GM12878 (cell line): ENCODE measurements around the gene SPRED2. TPM values are rescaled to one million over a fixed set of nuclear protein-coding genes. Genes with fewer than 3 reads are reported as not detected.

ENCODE experiments used
- ATAC-seq: fragments of 200-7000 bp; cut with Tn5 transposase; 3 replicates; pipeline ENCODE4 v1.9.1; 2020; ENCODE audit warnings: mild to moderate bottlenecking, moderate library complexity
- BruUV-seq: library from RNA; stranded (reverse); fragments of 400-500 nt; replicated peaks from 2 replicates; lab custom pipeline; 2021; lab: Mats Ljungman, UMichigan
- CTCF ChIA-PET: fragments of 300-600 bp; sonication (Branson Sonifier 250); formaldehyde crosslinking; extraction: SDS; loops from one replicate; lab custom pipeline; 2021; ENCODE audit warnings: inconsistent platforms; lab: Yijun Ruan, JAX
- POLR2A ChIA-PET: fragments of 350-600 bp; formaldehyde crosslinking; extraction: SDS; loops from one replicate; lab custom pipeline; 2021; ENCODE audit warnings: inconsistent platforms; lab: Charles Lee
- RAD21 ChIA-PET: fragments of 300-600 bp; sonication (Branson Sonifier 250); formaldehyde crosslinking; loops from one replicate; lab custom pipeline; 2023; ENCODE audit warnings: antibody characterized with exemption; ENCODE audit not compliant: unreplicated experiment; lab: Charles Lee
- SMC1A ChIA-PET: fragments of 300-600 bp; sonication (Branson Sonifier 250); formaldehyde crosslinking; loops from one replicate; lab custom pipeline; 2023; ENCODE audit not compliant: unreplicated experiment, uncharacterized antibody; lab: Charles Lee
- DNase-seq: peaks from one replicate; pipeline ENCODE4 v3.0.0-alpha.2; 2011; ENCODE audit warnings: low read depth, low spot score
- FAIRE-seq: peaks from 3 replicates; lab custom pipeline; 2011; peaks lifted over from hg19 to GRCh38; lab: Jason Lieb, UNC
- H2AFZ ChIP-seq: 2 replicates; pipeline ENCODE4 v1.6.0; 2011; ENCODE audit warnings: low read depth, low read length, control low read depth; ENCODE audit not compliant: control insufficient read depth
- H3K27ac ChIP-seq: 2 replicates; pipeline ENCODE4 v1.5.1; 2011; ENCODE audit warnings: control low read depth; ENCODE audit not compliant: control insufficient read depth, insufficient read depth
- H3K27me3 ChIP-seq, 2 experiments: replicated peaks in 1 of 2; 2 replicates each; pipeline versions ENCODE4 v1.6.0 to v1.6.1; 2011; ENCODE audit warnings: low read length in 1 of 2; ENCODE audit not compliant: control insufficient read depth in 2 of 2, insufficient read depth in 2 of 2
- H3K36me3 ChIP-seq, 2 experiments: 2 replicates each; pipeline ENCODE4 v1.5.1; 2011; ENCODE audit warnings: low read length in 1 of 2; ENCODE audit not compliant: control insufficient read depth in 2 of 2, insufficient read depth in 2 of 2
- H3K4me1 ChIP-seq: 2 replicates; pipeline ENCODE4 v1.6.1; 2011; ENCODE audit warnings: mild to moderate bottlenecking, low read length, moderate library complexity, mixed read lengths; ENCODE audit not compliant: control insufficient read depth, insufficient read depth
- H3K4me2 ChIP-seq: 2 replicates; pipeline ENCODE4 v1.6.0; 2011; ENCODE audit warnings: control low read depth; ENCODE audit not compliant: control insufficient read depth, insufficient read depth
- H3K4me3 ChIP-seq: fragments of 200-600 bp; sonication (generic); 2 replicates; pipeline ENCODE4 v1.5.1; 2016
- H3K79me2 ChIP-seq: 2 replicates; pipeline ENCODE4 v1.6.0; 2011; ENCODE audit warnings: low read length; ENCODE audit not compliant: control insufficient read depth, insufficient read depth
- H3K9ac ChIP-seq: 2 replicates; pipeline ENCODE4 v1.8.0; 2011; ENCODE audit warnings: low read length, control low read depth, mixed read lengths; ENCODE audit not compliant: control insufficient read depth, insufficient read depth
- H3K9me3 ChIP-seq: replicated peaks from 3 replicates; pipeline ENCODE4 v1.5.1; 2011; ENCODE audit warnings: mild to moderate bottlenecking, low read length; ENCODE audit not compliant: control insufficient read depth, insufficient read depth
- H4K20me1 ChIP-seq: 2 replicates; pipeline ENCODE4 v1.6.0; 2011; ENCODE audit not compliant: control insufficient read depth, insufficient read depth
- BMI1 ChIP-seq: fragments of 450-650 bp; IDR thresholded peaks from 2 replicates; pipeline ENCODE4 v1.6.1; 2016; ENCODE audit warnings: mild to moderate bottlenecking, moderate library complexity, borderline replicate concordance
- EZH2 ChIP-seq: IDR thresholded peaks from 2 replicates; pipeline ENCODE4 v1.6.1; 2012; ENCODE audit warnings: low read depth, mild to moderate bottlenecking, control low read depth, inconsistent platforms, low read length, borderline replicate concordance; ENCODE audit not compliant: control insufficient read depth
- PAX8 ChIP-seq: fragments of 450-650 bp; IDR thresholded peaks from 2 replicates; pipeline ENCODE4 v1.6.1; 2017; ENCODE audit warnings: mild to moderate bottlenecking, moderate library complexity
- WGBS: methylation state at CpG from one replicate; pipeline ENCODE4 v1.1.6; 2016; ENCODE audit warnings: low lambda C conversion rate; ENCODE audit not compliant: insufficient replicate concordance, insufficient coverage; ENCODE audit errors: missing lambda C conversion rate; 5-methylcytosine and 5-hydroxymethylcytosine counted together
- in situ Hi-C: fragments of 300-500 bp; cut with MboI; formaldehyde crosslinking; loops from 9 replicates; pipeline ENCODE4 v1.14.3; 2018; ENCODE audit warnings: mixed read lengths
- intact Hi-C: fragments of 100-400 bp; cut with micrococcal nuclease; formaldehyde crosslinking; loops from one replicate; pipeline ENCODE4 v1.14.2; 2022; ENCODE audit not compliant: unreplicated experiment
- polyA plus RNA-seq, 11 experiments: library from polyadenylated mRNA; depleted of rRNA in 4 of 11; unstranded in 6 of 11; stranded (reverse) in 5 of 11; fragments of >200 nt; fragmentation: Nextera tagmentation in 4 of 11; fragmentation: Illumina TruSeq in 1 of 11; extraction: Ambion mirVana in 4 of 11; extraction: Trizol in 1 of 11; gene quantifications; 1 replicate in 1 of 11; 2 replicates in 10 of 11; pipeline versions ENCODE4 v1.2.1 to v1.2.3, GENCODE V29; 2011 to 2016; ENCODE audit warnings: inconsistent platforms in 2 of 11, missing spikeins in 2 of 11, low read depth in 1 of 11
- total RNA-seq, 4 experiments: library from RNA; depleted of rRNA in 3 of 4; stranded (reverse); fragments of >200 nt in 3 of 4; fragmentation: Illumina TruSeq in 1 of 4; extraction: Trizol in 1 of 4; gene quantifications; 2 replicates each; pipeline versions ENCODE4 v1.2.1 to v1.2.3, GENCODE V29; 2013 to 2021
- TF ChIP-seq, protein P1 (sequence below): IDR thresholded peaks from 2 replicates; pipeline ENCODE4 v1.6.1; 2012; ENCODE audit warnings: low read depth, low read length, improper control_type of control experiment

SPRED2 gene
- total and polyA plus RNA-seq, 10 of the 15 experiments (the other 5 are each of a cell fraction or from before 2014, with no cell fraction given): 3.0 to 23.9 (median 9.7) TPM

DNA sequence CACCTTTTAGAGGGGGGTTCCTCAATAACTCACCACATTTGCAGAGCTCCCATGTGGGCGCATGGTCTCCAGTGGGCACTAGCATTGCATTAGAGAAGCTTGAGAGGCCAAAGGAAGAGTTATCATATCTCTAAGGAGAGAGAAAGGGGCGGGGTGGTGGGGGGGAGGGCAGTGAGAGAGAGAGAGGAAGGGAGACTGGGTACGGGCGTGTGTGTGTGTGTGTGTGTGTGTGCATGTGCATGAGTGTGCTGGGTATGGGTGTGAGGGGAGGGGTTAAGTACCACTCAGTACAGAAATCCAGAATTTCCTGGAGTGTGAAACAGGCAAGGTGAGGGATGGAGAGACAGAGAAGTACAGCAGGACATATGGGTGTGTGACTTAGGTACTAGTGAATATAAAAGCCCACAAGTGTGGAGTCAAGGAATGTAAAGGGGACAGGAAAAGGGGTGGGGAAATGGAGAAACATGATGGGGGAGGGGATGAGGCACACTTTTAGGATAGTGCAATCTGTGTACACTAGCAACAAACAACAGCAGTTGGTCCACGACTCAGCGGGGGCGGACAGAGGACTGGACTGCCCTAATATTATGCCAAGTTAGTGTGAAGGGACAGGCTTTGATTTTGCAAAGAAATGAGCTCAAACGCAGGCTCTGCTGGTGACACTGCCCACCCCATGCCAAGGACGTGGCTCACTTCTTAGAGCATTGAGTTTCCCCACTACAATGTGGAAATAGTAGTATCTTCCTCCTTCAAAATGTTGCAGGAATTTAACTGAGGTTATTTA, 91.3 kb downstream of the SPRED2 start:
- no peak for DNase-seq
- H3K79me2 ChIP-seq: no peaks in the 10 kb centered on the region
- no peak for ATAC-seq
- TF ChIP-seq, protein P1, sequence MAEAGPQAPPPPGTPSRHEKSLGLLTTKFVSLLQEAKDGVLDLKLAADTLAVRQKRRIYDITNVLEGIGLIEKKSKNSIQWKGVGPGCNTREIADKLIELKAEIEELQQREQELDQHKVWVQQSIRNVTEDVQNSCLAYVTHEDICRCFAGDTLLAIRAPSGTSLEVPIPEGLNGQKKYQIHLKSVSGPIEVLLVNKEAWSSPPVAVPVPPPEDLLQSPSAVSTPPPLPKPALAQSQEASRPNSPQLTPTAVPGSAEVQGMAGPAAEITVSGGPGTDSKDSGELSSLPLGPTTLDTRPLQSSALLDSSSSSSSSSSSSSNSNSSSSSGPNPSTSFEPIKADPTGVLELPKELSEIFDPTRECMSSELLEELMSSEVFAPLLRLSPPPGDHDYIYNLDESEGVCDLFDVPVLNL: no peak
- no peak for TF ChIP-seq EZH2
- no peak for TF ChIP-seq BMI1
- TF ChIP-seq PAX8: no peak
- no peak for FAIRE-seq
- in situ Hi-C loops (no loop called here), intact Hi-C loops (no loop called here)
- 66% methylated on average over 6 of the region's 9 CpGs for WGBS
- H3K4me2 ChIP-seq: no peak overlapping the region
- no peaks in the 10 kb centered on the region for H3K9me3 ChIP-seq
- peaks cover 4% of the 10 kb centered on the region; the same call in 1 of the 2 replicates for H3K4me1 ChIP-seq
- H3K4me3 ChIP-seq: no peak overlapping the region
- H2AFZ ChIP-seq: no peak overlapping the region
- H3K27me3 ChIP-seq: no peaks in the 10 kb centered on the region
- CTCF ChIA-PET: interaction anchor here (1.0 kb wide), 1 partner anchor 20 kb away, joined by 3 read pairs; no protein-coding TSS in a partner anchor
- no peaks in the 10 kb centered on the region for H4K20me1 ChIP-seq
- no peak overlapping the region for H3K9ac ChIP-seq
- H3K36me3 ChIP-seq: no peaks in the 10 kb centered on the region; a peak in 1 of 4 replicates
- POLR2A ChIA-PET: interaction anchor here (1.2 to 1.4 kb wide), 2 partner anchors 17 to 18 kb away, joined by 3 read pairs; no protein-coding TSS in a partner anchor
- RAD21 ChIA-PET: interaction anchor here (0.5 to 1.1 kb wide), 4 partner anchors 12 to 97 kb away, joined by 3 to 4 read pairs (median 3); no protein-coding TSS in a partner anchor
- BruUV-seq: no TSS peak
- SMC1A ChIA-PET: interaction anchor here (0.5 to 1.9 kb wide), 8 partner anchors 10 to 87 kb away, joined by 3 to 4 read pairs (median 4); no protein-coding TSS in a partner anchor
- H3K27ac ChIP-seq: no peak overlapping the region
